GM11168 (cell line): ENCODE results near the gene DNPH1.

Experiments
- in situ Hi-C: fragments of 300-500 bp; cut with MboI; formaldehyde crosslinking; loops from one replicate; pipeline ENCODE4 v1.12.0; 2022; ENCODE audit warnings: low sequenced_read_pairs; ENCODE audit not compliant: unreplicated experiment

The DNPH1 gene

DNA sequence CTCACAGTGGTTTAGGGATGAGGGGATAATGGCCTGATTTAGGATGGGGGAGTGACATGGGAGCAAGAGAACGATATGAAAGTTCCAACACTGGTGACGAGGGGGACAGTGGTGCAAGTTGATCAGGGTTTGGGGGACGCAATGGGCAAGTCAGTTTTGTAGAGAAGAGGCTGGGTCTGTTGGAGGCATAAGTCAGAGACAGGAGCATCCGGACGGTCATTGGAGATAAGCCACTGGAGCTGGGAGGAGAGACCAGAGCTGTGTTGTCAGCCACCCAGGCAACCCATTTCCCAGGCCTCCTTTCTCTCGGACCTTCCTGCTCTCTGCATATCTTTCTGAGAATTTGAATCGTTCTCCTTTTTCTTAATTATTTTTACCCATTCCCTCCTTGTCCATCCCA is 9.5 kb downstream of the DNPH1 start:
- in situ Hi-C loops, result no loop called here

GRCh38 chr6:43219119-43219518 is 10.2 kb downstream of the DNPH1 start:
- in situ Hi-C loops, result no loop called here

DNA sequence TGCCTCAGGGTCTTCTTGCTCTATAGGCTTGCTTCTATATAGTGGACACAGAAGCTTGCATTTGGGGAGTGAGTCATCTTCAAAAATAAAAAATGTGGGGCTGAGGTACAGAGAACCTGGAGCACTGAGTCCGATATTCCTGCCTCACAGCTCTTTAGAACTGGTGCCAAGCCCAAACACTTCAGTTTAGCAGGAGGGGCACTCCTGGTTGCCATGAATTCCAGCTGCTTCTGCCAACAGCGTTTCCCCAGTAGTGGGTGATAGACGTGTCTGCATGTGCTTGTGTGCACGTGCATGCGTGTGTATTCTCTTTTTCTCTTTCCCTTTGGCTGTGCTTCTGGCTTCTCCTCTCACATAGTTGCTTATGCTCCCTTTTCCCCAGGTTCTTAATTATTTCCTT is 11.9 kb downstream of the DNPH1 start:
- in situ Hi-C loops, result no loop called here

- in situ Hi-C loops, result no loop called here
Measured at GRCh38 chr6:43216200-43216599, 13.1 kb downstream of the DNPH1 start.

GRCh38 chr6:43215066-43215465 is 14.2 kb downstream of the DNPH1 start:
- in situ Hi-C loops, result no loop called here

DNA sequence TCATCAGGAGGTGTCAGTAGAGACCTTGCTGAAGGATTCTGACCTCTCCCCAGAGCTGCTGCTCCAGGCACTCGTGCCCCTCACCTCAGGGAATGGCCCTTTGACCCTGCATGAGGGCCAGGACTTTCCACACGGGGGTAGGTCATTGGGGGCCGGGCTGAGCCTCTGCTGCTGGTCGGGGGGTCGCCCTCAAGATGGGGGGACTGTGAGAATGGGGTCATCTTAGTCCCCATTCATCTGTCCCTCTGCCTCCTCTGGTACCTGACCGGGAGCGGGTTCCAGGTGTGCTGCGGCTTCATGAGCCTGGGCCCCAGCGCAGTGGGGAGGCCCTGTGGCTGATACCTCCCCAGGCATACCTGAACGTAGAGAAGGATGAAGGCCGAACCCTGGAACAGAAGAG is 15.8 kb downstream of the DNPH1 start:
- in situ Hi-C loops, result no loop called here

- in situ Hi-C loops, result no loop called here
Measured at GRCh38 chr6:43211955-43212354, 17.3 kb downstream of the DNPH1 start.

DNA sequence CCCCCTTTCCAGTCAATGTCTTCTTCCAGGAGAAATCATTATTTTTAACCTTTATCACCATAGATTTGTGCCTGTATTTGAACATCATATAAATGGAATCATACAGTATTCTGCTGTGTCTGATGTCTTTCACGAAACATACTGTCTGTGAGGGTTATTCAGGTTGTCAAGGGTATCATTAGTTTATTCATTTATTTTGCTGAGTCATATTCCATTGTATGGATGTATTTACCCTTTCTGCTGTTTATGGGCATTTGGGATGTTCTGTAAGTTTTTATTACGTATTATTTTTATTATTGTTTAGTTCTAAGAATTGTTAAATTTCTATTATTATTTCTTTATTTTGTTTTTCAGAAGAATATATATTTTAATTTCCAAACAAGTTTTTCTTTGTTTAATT is 22.0 kb downstream of the DNPH1 start:
- in situ Hi-C loops, result no loop called here

DNA sequence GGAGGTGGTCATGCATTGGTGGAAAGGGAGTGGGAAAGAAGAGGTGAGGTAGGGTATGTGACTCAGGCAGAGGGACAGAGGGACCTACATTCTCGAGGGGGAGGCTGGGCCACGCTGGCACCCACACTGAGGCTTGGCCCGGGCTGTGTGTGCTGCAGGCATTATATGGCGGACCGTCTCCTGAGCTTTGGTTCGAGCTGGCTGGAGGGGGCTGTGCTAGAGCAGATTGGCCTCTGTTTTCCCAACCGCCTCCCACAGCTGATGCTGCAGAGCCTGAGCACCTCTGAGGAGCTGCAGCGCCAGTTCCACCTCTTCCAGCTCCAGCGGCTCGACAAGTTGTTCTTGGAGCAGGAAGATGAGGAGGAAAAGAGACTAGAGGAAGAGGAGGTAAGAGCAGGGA is 23.4 kb downstream of the DNPH1 start:
- in situ Hi-C loops, result no loop called here

GRCh38 chr6:43204271-43205105 is 24.8 kb downstream of the DNPH1 start:
- in situ Hi-C loops, result no loop called here

- in situ Hi-C loops, result no loop called here
Measured at GRCh38 chr6:43203718-43204095, 25.6 kb downstream of the DNPH1 start.

DNA sequence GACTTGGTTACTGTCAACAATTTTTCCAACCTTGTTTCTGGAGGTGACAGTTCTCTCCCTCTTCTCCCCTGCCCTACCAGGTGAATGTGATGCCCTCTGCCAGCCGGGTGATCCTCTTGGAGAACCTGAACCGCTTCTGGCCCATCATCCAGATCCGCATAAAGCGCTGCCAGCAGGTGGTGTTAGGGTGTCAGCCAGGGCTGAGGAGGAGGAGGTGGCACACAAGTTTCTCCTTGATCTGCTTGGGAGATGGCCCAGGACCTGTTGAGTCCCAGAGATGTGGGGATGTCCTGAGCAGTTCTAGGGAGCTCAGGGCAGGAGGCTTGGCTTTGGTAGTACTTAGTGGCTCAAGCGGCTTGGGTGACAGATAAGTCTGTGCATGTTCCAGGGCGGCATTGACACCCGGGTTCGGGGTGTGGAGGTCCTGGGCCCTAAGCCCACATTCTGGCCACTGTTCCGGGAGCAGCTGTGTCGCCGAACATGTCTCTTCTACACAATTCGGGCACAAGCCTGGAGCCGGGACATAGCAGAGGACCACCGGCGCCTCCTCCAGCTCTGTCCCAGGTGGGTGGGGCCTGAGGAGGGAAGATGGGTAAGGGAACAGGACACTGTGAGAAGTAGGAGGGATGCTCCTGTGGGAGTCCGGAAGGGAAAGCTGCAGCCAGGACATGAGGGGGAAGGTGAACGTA is 26.1 kb downstream of the DNPH1 start:
- in situ Hi-C loops, result no loop called here

DNA sequence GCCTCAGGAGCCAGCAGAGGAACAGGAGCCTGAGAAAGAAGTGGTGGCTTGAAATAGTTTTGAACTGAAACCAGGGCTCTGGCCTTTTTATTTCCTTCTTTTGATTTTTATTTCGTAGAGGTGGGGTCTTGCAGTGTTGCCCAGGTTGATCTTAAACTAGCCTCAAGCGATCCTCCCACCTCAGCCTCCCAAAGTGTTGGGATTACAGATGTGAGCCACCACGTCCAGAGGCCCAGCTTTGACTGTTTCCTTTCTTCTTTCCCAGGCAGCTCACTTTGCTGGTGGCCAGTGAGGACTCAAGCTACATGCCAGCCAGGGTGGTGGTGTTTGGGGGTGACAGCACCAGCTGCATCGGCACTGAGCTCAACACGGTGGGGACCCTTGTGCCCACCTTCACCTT is 26.8 kb downstream of the DNPH1 start:
- in situ Hi-C loops, result no loop called here

DNA sequence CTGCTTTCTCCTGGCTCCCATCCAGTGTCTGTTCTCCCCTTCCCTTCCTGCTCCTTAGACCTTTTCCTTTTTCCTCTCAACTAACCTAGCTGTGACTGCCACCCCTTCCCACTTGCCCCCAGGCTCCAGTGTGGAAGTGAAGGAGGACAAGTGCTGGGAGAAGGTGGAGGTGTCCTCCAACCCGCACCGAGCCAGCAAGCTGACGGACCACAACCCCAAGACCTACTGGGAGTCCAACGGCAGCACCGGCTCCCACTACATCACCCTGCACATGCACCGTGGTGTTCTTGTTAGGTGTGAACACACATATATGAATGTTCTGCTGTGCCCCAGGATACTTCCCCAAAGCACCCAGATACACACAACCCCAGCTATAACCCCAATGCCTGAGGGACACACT is 28.7 kb downstream of the DNPH1 start:
- in situ Hi-C loops, result no loop called here

- in situ Hi-C loops, result no loop called here
Measured at GRCh38 chr6:43199912-43200311, 29.4 kb downstream of the DNPH1 start.

GRCh38 chr6:43196337-43196736 is 32.9 kb downstream of the DNPH1 start:
- in situ Hi-C loops, result no loop called here

DNA sequence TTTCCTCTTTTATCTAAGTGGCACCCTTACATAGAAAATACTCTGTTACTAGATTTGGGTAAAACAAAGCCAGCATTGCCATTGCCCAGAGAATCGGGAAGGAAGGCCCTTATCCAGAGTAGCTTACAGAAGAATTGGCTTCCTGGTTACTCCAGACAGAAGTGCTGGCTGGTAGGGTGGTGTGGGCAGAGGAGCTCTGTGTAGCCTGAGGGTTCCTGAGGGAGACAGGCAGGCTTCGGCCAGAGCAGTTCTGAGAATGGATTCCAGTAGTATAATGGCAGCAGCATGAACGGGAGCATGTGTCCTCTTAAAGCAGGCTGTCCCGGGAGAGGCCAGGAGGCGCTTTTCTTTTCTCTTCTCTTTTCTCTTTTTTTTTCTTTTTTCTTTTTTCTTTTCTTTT is 35.4 kb downstream of the DNPH1 start:
- in situ Hi-C loops, result no loop called here

DNA sequence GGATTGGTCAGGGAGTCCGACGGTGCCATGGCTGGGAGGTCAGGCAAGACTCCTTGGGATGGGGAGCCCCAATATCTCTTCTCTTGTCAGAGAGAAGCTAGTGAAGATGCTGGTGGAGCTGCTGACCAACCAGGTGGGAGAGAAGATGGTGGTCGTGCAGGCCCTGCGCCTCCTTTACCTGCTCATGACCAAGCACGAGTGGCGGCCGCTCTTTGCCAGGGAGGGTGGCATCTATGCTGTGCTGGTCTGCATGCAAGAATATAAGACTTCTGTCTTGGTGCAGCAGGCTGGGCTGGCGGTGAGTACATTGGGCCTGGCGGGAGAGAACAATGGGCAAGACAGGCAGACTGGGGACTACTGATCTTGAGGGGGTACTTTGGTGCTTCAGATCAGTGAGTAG is 36.4 kb downstream of the DNPH1 start:
- in situ Hi-C loops, result no loop called here

- in situ Hi-C loops, result no loop called here
Measured at GRCh38 chr6:43189776-43190304, 39.4 kb downstream of the DNPH1 start.

GRCh38 chr6:43188426-43188825 is 40.9 kb downstream of the DNPH1 start:
- in situ Hi-C loops, result no loop called here

GRCh38 chr6:43187821-43188220 is 41.5 kb downstream of the DNPH1 start:
- in situ Hi-C loops, result no loop called here

- in situ Hi-C loops, result no loop called here
Measured at GRCh38 chr6:43186706-43187105, 42.6 kb downstream of the DNPH1 start.
